Mesenchymal stem cell (in vitro differentiated cells and primary cell): Measurements from ENCODE around the gene LCORL.

Experiments
- DNase-seq: peaks from one replicate; pipeline ENCODE4 v3.0.0-alpha.2; 2013
- H2AFZ ChIP-seq: one replicate; pipeline ENCODE4 v1.6.1; 2013; ENCODE audit warnings: low read depth, mild to moderate bottlenecking, control low read depth, inconsistent platforms, low read length, moderate library complexity
- H2AK5ac ChIP-seq: 2 replicates; pipeline ENCODE4 v1.6.1; 2013; ENCODE audit warnings: low read length, moderate library complexity, mild to moderate bottlenecking, inconsistent platforms; ENCODE audit not compliant: severe bottlenecking
- H2BK120ac ChIP-seq: one replicate; pipeline ENCODE4 v1.6.1; 2013; ENCODE audit warnings: low read depth, mild to moderate bottlenecking, inconsistent platforms, low read length, moderate library complexity
- H2BK12ac ChIP-seq, 2 experiments: one replicate each; pipeline ENCODE4 v1.6.1; 2013; ENCODE audit warnings: inconsistent platforms in 2 of 2, low read length in 2 of 2, mild to moderate bottlenecking in 2 of 2, moderate library complexity in 2 of 2, control low read depth in 1 of 2
- H2BK15ac ChIP-seq: one replicate; pipeline ENCODE4 v1.6.1; 2013; ENCODE audit warnings: mild to moderate bottlenecking, low read depth, inconsistent platforms; ENCODE audit not compliant: poor library complexity, severe bottlenecking
- H2BK5ac ChIP-seq: 2 replicates; pipeline ENCODE4 v1.6.1; 2013; ENCODE audit warnings: low read depth, mild to moderate bottlenecking, low read length, control low read depth, inconsistent platforms; ENCODE audit not compliant: poor library complexity, severe bottlenecking
- H3K14ac ChIP-seq, 2 experiments: one replicate each; pipeline ENCODE4 v1.6.1; 2013; ENCODE audit warnings: inconsistent platforms in 2 of 2, low read length in 2 of 2, control low read depth in 1 of 2, mild to moderate bottlenecking in 1 of 2, moderate library complexity in 1 of 2
- H3K18ac ChIP-seq, 2 experiments: one replicate each; pipeline ENCODE4 v1.6.1; 2013; ENCODE audit warnings: inconsistent platforms in 2 of 2, low read length in 2 of 2, control low read depth in 1 of 2, low read depth in 1 of 2, mild to moderate bottlenecking in 1 of 2
- H3K23ac ChIP-seq, 2 experiments: one replicate each; pipeline ENCODE4 v1.6.1; 2013; ENCODE audit warnings: inconsistent platforms in 2 of 2, low read length in 2 of 2, mild to moderate bottlenecking in 2 of 2, moderate library complexity in 2 of 2, control low read depth in 1 of 2
- H3K27ac ChIP-seq: 2 replicates; pipeline ENCODE4 v1.5.1; 2013; ENCODE audit warnings: mild to moderate bottlenecking, moderate library complexity, low read length, control low read depth, inconsistent platforms; ENCODE audit not compliant: poor library complexity, severe bottlenecking
- H3K27me3 ChIP-seq, 2 experiments: 2 replicates each; pipeline versions ENCODE4 v1.6.1 to v1.7.0; 2013; ENCODE audit warnings: low read length in 2 of 2, mild to moderate bottlenecking in 2 of 2, moderate library complexity in 2 of 2, control low read depth in 1 of 2, inconsistent platforms in 1 of 2; ENCODE audit not compliant: control insufficient read depth in 1 of 2, insufficient read depth in 1 of 2
- H3K36me3 ChIP-seq, 2 experiments: 2 replicates each; pipeline versions ENCODE4 v1.6.1 to v1.7.0; 2013; ENCODE audit warnings: low read length in 2 of 2, control low read depth in 1 of 2, inconsistent platforms in 1 of 2, low read depth in 1 of 2, mild to moderate bottlenecking in 1 of 2; ENCODE audit not compliant: insufficient read depth in 2 of 2, control insufficient read depth in 1 of 2
- H3K4ac ChIP-seq, 2 experiments: one replicate each; pipeline ENCODE4 v1.6.1; 2013; ENCODE audit warnings: inconsistent platforms in 2 of 2, low read length in 2 of 2, mild to moderate bottlenecking in 2 of 2, moderate library complexity in 2 of 2, control low read depth in 1 of 2, low read depth in 1 of 2
- H3K4me1 ChIP-seq: 2 replicates; pipeline ENCODE4 v1.6.1; 2013; ENCODE audit warnings: low read depth, low read length, control low read depth; ENCODE audit not compliant: control insufficient read depth, insufficient read depth
- H3K4me2 ChIP-seq: 2 replicates; pipeline ENCODE4 v1.6.1; 2013; ENCODE audit warnings: low read length, mild to moderate bottlenecking, inconsistent platforms; ENCODE audit not compliant: poor library complexity, severe bottlenecking
- H3K4me3 ChIP-seq, 2 experiments: 2 replicates each; pipeline versions ENCODE4 v1.5.1 to v1.7.0; 2013; ENCODE audit warnings: low read length in 2 of 2, mild to moderate bottlenecking in 2 of 2, control low read depth in 1 of 2, low read depth in 1 of 2; ENCODE audit not compliant: insufficient read depth in 1 of 2
- H3K79me1 ChIP-seq: replicated peaks from 2 replicates; pipeline ENCODE4 v1.6.1; 2013; ENCODE audit warnings: mild to moderate bottlenecking, control low read depth, low read length, inconsistent platforms; ENCODE audit not compliant: poor library complexity, severe bottlenecking
- H3K9ac ChIP-seq: 2 replicates; pipeline ENCODE4 v1.7.0; 2013; ENCODE audit warnings: mild to moderate bottlenecking, low read length, moderate library complexity
- H3K9me3 ChIP-seq: 2 replicates; pipeline ENCODE4 v1.7.0; 2013; ENCODE audit warnings: mild to moderate bottlenecking, low read length; ENCODE audit not compliant: control insufficient read depth
- H4K8ac ChIP-seq: one replicate; pipeline ENCODE4 v1.6.1; 2013; ENCODE audit warnings: inconsistent platforms, mild to moderate bottlenecking, low read length, moderate library complexity
- H4K91ac ChIP-seq: one replicate; pipeline ENCODE4 v1.6.1; 2013; ENCODE audit warnings: mild to moderate bottlenecking, low read length, inconsistent platforms
- WGBS: methylation state at CpG from one replicate; pipeline ENCODE4 v1.1.7; 2013; ENCODE audit warnings: mixed read lengths; 5-methylcytosine and 5-hydroxymethylcytosine counted together

The LCORL gene

DNA sequence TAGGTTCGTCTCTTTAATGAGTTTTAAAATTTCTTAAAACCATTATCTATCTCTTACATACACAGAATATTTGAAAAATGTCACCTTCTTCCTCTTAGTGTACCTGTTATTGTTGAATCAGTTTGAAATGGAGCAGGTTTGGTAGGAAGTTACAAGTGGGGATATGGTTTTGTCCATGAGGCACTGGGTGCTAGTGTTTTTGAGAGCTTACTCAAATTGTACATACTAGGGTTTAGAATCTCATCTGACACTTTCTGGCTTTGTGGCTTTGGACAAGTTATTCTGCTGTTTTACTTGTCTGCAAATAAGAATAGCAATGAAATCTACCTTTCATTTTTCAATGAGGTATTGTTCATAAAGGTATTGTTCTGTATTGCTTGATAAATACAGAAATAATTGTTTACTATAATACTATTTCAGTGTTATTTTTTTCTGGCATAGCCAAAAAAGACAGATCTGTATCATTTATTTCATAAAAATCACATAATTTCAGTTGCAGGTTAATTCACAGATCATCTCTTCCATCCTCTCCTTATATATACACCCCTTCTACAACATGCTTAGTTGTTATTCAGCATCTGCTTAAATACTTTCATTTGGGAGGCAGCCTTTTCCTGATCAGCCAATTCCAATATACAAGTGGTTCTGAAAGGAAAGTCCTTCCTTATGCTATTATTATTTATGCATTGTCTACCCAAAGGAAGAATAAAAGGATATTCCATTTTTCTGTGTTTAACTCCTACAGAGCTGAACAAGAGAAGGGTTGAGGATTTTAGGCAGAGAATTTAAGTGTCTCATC, 197.5 kb downstream of the LCORL start:
- H2AK5ac ChIP-seq = no peak overlapping the region
- no peak overlapping the region for H4K91ac ChIP-seq
- H2BK12ac ChIP-seq = no peak overlapping the region
- H3K18ac ChIP-seq = no peak overlapping the region
- no peak overlapping the region for H2BK5ac ChIP-seq
- peaks cover 4% of the 10 kb centered on the region for H3K79me1 ChIP-seq
- no peak overlapping the region for H3K14ac ChIP-seq
- no peaks in the 10 kb centered on the region for H3K4me1 ChIP-seq
- no CpG with 5 or more reads among the region's 1 CpG for WGBS
- H4K8ac ChIP-seq = no peak overlapping the region
- no peak overlapping the region for H3K27ac ChIP-seq
- H3K4me2 ChIP-seq = no peak overlapping the region
- no peak for DNase-seq
- H2AFZ ChIP-seq = no peak overlapping the region
- H2BK120ac ChIP-seq = no peak overlapping the region
- no peak overlapping the region for H2BK15ac ChIP-seq
- no peak overlapping the region for H3K23ac ChIP-seq
- no peaks in the 10 kb centered on the region for H3K27me3 ChIP-seq
- no peak overlapping the region for H3K4ac ChIP-seq
- H3K4me3 ChIP-seq = no peak overlapping the region
- no peak overlapping the region for H3K9ac ChIP-seq
- H3K9me3 ChIP-seq = no peaks in the 10 kb centered on the region
- H3K36me3 ChIP-seq = no peaks in the 10 kb centered on the region

DNA sequence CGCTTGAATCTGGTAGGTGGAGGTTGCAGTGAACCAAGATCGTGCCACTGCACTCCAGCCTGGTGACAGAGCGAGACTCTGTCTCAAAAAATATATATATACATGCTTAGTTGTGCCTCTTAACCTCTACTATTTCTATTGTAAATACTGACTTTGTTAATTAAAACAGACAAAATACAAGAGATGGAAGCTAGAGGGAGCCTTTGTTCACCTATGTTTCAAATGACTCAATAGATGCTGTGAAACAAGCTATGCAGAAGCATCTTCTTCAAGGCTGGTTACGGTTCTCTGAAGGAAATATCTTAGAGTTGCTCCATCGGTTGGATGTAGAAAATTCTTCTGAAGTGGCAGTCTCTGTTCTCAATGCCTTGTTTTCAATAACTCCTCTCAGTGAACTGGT, 204.5 kb downstream of the LCORL start:
- H3K4ac ChIP-seq = no peak overlapping the region
- H4K8ac ChIP-seq = no peak overlapping the region
- no peak overlapping the region for H3K4me2 ChIP-seq
- H2AFZ ChIP-seq = no peak overlapping the region
- H3K18ac ChIP-seq = no peak overlapping the region
- H3K23ac ChIP-seq = no peak overlapping the region
- peak; percentile 76 for DNase-seq
- H2BK120ac ChIP-seq = no peak overlapping the region
- no peaks in the 10 kb centered on the region for H3K4me1 ChIP-seq
- H2AK5ac ChIP-seq = no peak overlapping the region
- no peak overlapping the region for H3K27ac ChIP-seq
- H3K9me3 ChIP-seq = no peaks in the 10 kb centered on the region
- H2BK15ac ChIP-seq = no peak overlapping the region
- H4K91ac ChIP-seq = no peak overlapping the region
- H2BK12ac ChIP-seq = no peak overlapping the region
- no peak overlapping the region for H3K14ac ChIP-seq
- H3K79me1 ChIP-seq = peaks cover 4% of the 10 kb centered on the region
- no peaks in the 10 kb centered on the region for H3K27me3 ChIP-seq
- H2BK5ac ChIP-seq = no peak overlapping the region
- H3K9ac ChIP-seq = no peak overlapping the region
- 84% methylated on average over 2 of the region's 5 CpGs for WGBS
- no peaks in the 10 kb centered on the region for H3K36me3 ChIP-seq
- H3K4me3 ChIP-seq = peak overlapping the region in 1 of 2 experiments; percentile 41

DNA sequence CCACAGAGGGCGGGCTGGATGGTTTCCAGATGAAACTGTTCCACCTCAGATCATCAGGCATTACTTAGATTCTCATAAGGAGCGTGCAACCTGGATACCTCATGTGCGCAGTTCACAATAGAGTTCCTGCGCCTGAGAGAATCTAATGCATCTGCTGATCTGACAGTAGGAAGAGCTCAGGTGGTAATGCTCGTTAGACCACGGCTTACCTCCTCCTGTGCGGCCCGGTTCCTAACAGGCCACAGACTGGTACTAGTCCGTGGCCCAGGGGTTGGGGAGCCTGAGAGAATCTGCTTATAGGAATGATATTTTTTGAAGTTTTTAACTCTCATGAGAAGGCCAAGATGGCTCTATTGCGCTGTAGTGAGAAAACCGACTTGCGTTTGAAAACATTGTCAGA, 205.4 kb downstream of the LCORL start:
- no peak overlapping the region for H3K4ac ChIP-seq

DNA sequence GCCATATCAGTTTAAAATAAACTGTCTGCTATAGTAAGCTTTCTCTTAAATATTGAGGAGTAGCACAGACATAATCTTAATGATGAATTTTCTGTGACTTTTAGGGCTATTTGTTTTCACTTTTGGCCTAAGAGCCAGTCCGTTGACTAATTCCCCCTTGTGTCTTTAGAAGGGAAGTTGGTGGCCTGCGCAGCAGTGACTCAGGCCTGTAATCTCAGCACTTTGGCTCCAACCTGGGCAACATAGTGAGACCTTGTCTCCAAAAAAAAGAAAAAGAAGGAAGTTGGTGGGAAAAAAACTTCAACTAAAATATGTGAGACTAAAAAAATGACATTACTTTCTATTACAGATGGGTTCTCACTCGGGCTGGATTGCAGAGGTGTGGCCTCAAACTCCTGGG, 207.4 kb downstream of the LCORL start:
- Histone ChIP-seq H3K4ac (no peak overlapping the region), H3K18ac (no peak overlapping the region), H2BK15ac (no peak overlapping the region), H3K79me1 (peaks cover 2% of the 10 kb centered on the region), H3K27ac (no peak overlapping the region), H2AFZ (no peak overlapping the region), H3K4me3 (peak overlapping the region in 1 of 2 experiments; percentile 32), H3K4me1 (no peaks in the 10 kb centered on the region), H2BK12ac (no peak overlapping the region), H3K9ac (peak overlapping the region; percentile 63), H3K4me2 (no peak overlapping the region), H3K23ac (no peak overlapping the region), H4K91ac (no peak overlapping the region), H3K14ac (no peak overlapping the region), H3K9me3 (no peaks in the 10 kb centered on the region), H4K8ac (peak overlapping the region; percentile 19), H2AK5ac (no peak overlapping the region), H2BK120ac (no peak overlapping the region), H3K27me3 (no peaks in the 10 kb centered on the region), H3K36me3 (no peaks in the 10 kb centered on the region), H2BK5ac (no peak overlapping the region)
- 77% methylated on average over 3 of the region's 3 CpGs for WGBS
- DNase-seq = peak; percentile 62

More for the DNA sequence above, 205.4 kb downstream of the LCORL start:
- Histone ChIP-seq H2AFZ (peak overlapping the region; percentile 15), H3K36me3 (no peaks in the 10 kb centered on the region), H3K27ac (no peak overlapping the region), H3K27me3 (no peaks in the 10 kb centered on the region), H2BK12ac (no peak overlapping the region), H3K9me3 (no peaks in the 10 kb centered on the region), H4K8ac (no peak overlapping the region), H3K23ac (no peak overlapping the region), H3K4me1 (no peaks in the 10 kb centered on the region), H2BK5ac (no peak overlapping the region), H3K9ac (no peak overlapping the region), H3K18ac (no peak overlapping the region), H3K79me1 (peaks cover 2% of the 10 kb centered on the region), H2AK5ac (no peak overlapping the region), H4K91ac (no peak overlapping the region), H3K14ac (no peak overlapping the region), H3K4me3 (no peak overlapping the region), H2BK120ac (no peak overlapping the region), H3K4me2 (no peak overlapping the region), H2BK15ac (no peak overlapping the region)
- no peak for DNase-seq
- 98% methylated on average over 12 of the region's 12 CpGs for WGBS
